Stomach (tissue), 4 donors: ENCODE measurements around the gene TRAF3.

ENCODE experiments used
- EP300 ChIP-seq: sonication (generic); formaldehyde crosslinking; IDR thresholded peaks from one replicate; pipeline ENCODE4 v1.6.1; 2017; ENCODE audit warnings: antibody characterized with exemption
- POLR2A ChIP-seq, 4 donors: fragments of 450-650 bp; IDR thresholded peaks; one replicate each; pipeline ENCODE4 v1.6.1; 2016; ENCODE audit warnings: antibody characterized with exemption in 4 of 4, control low read depth in 2 of 4, mild to moderate bottlenecking in 1 of 4, moderate library complexity in 1 of 4
- POLR2AphosphoS5 ChIP-seq, 3 donors: sonication (generic); formaldehyde crosslinking; IDR thresholded peaks; one replicate each; pipeline ENCODE4 v1.6.1; 2016; ENCODE audit warnings: antibody characterized with exemption in 3 of 3
- TF ChIP-seq, protein P1 (sequence below), 7 experiments: fragments of 450-650 bp in 4 of 7; fragments of 200-600 bp in 3 of 7; sonication (generic) in 3 of 7; IDR thresholded peaks; one replicate each; pipeline ENCODE4 v1.5.1; 2016 to 2019; ENCODE audit warnings: antibody characterized with exemption in 7 of 7, control low read depth in 2 of 7, mild to moderate bottlenecking in 1 of 7

DNA sequence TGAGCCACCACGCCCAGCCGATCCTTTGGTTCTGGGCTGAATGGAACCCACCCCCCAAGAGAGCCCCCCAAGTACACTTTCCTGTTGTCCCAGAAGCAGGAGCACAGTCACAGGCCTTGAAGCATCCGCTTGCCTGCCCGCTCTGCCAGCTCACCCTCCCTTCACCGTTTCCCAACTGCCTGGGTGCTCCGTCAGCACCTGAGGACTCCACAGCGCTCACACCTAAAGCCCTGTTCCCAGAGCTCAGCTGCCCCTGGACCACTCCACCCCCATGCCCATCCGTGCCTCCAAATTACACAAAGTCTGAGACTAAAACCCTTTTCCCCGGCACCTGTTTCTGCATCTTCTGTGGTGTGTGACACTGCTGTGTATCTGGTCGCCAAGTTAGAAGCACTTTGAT lies 44.3 kb upstream of the TRAF3 start:
- TF ChIP-seq, protein P1, sequence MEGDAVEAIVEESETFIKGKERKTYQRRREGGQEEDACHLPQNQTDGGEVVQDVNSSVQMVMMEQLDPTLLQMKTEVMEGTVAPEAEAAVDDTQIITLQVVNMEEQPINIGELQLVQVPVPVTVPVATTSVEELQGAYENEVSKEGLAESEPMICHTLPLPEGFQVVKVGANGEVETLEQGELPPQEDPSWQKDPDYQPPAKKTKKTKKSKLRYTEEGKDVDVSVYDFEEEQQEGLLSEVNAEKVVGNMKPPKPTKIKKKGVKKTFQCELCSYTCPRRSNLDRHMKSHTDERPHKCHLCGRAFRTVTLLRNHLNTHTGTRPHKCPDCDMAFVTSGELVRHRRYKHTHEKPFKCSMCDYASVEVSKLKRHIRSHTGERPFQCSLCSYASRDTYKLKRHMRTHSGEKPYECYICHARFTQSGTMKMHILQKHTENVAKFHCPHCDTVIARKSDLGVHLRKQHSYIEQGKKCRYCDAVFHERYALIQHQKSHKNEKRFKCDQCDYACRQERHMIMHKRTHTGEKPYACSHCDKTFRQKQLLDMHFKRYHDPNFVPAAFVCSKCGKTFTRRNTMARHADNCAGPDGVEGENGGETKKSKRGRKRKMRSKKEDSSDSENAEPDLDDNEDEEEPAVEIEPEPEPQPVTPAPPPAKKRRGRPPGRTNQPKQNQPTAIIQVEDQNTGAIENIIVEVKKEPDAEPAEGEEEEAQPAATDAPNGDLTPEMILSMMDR (IDR thresholded peaks at IDR 0.05), result no peak
- TF ChIP-seq POLR2A (IDR thresholded peaks at IDR 0.05) (no peak), POLR2AphosphoS5 (IDR thresholded peaks at IDR 0.05) (no peak), EP300 (no peak)
